NB4 (cell line): ENCODE measurements around the gene CNTNAP2.

Experiments
- DNase-seq: peaks from one replicate; pipeline ENCODE4 v3.0.0; 2010; ENCODE audit warnings: low read depth
- H3K4me3 ChIP-seq: one replicate; pipeline ENCODE4 v1.5.1; 2011; ENCODE audit warnings: mild to moderate bottlenecking, low read depth, low read length, moderate library complexity
- CTCF ChIP-seq: IDR thresholded peaks from one replicate; pipeline ENCODE4 v1.5.1; 2012; ENCODE audit warnings: low read depth, low read length
- MAX ChIP-seq: IDR thresholded peaks from 2 replicates; pipeline ENCODE4 v1.6.1; 2011; ENCODE audit warnings: low read depth, low read length
- MYC ChIP-seq: IDR thresholded peaks from 2 replicates; pipeline ENCODE4 v1.6.1; 2011; ENCODE audit warnings: low read depth, low read length
- POLR2A ChIP-seq: IDR thresholded peaks from 2 replicates; pipeline ENCODE4 v1.6.1; 2011; ENCODE audit warnings: mild to moderate bottlenecking; ENCODE audit not compliant: insufficient read length; ENCODE audit errors: extremely low read depth

CNTNAP2 gene

GRCh38 chr7:146861701-146862100 lies 745.1 kb downstream of the CNTNAP2 start:
- no peak for TF ChIP-seq POLR2A
- TF ChIP-seq MAX: no peak
- no peak for TF ChIP-seq CTCF
- TF ChIP-seq MYC: no peak
- H3K4me3 ChIP-seq: no peak overlapping the region
- DNase-seq: no peak

DNA sequence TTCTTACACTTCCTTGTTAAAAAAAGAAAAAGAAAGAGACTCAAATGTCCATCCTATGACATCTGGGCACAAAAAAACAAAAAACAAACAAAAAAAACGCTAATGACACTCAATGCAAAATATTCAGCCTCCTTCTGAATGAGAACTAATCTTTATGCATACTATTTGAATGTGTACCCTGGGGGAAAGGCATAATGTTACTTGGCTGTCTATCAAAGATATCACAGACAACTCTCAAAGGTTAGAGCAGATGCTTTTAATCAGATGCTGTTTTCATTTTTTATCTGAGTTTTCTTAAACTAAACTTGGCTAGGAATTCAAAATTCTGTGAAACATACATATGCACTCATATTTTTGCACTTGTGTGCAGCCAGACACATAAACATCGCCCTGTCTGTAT lies 745.8 kb downstream of the CNTNAP2 start:
- TF ChIP-seq CTCF (no peak), MYC (no peak), MAX (no peak), POLR2A (no peak)
- DNase-seq: no peak
- no peak overlapping the region for H3K4me3 ChIP-seq

GRCh38 chr7:146864644-146865043 lies 748.0 kb downstream of the CNTNAP2 start:
- TF ChIP-seq MAX (no peak), CTCF (no peak), POLR2A (no peak), MYC (no peak)
- DNase-seq: no peak
- H3K4me3 ChIP-seq: no peak overlapping the region

DNA sequence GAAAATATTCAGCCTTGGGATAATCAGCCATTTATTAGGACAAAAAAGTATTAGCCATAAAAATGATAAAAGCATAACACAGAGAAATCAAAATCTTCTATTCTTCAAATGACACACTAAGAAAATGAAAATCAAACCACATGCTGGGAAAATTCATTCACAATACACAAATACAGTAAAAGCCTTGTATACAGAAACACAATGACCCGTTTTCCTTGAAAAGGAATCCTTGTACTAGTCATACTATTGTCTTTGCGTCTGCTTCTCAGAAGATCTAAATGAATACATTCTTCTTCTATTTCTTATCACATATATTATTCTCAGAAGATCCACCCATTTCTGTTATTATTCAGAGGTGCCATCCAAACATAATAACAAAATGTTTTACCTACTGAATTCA lies 749.1 kb downstream of the CNTNAP2 start:
- TF ChIP-seq MAX (no peak), POLR2A (no peak), MYC (no peak), CTCF (no peak)
- no peak for DNase-seq
- H3K4me3 ChIP-seq: no peak overlapping the region

- TF ChIP-seq CTCF: no peak
- TF ChIP-seq MYC: no peak
- no peak for TF ChIP-seq MAX
- TF ChIP-seq POLR2A: no peak
- DNase-seq: no peak
- H3K4me3 ChIP-seq: no peak overlapping the region
Observed at GRCh38 chr7:146874722-146875121, 758.1 kb downstream of the CNTNAP2 start.

GRCh38 chr7:146875237-146875785 lies 758.7 kb downstream of the CNTNAP2 start:
- no peak overlapping the region for H3K4me3 ChIP-seq
- no peak for DNase-seq
- TF ChIP-seq MYC: no peak
- no peak for TF ChIP-seq MAX
- TF ChIP-seq POLR2A: no peak
- TF ChIP-seq CTCF: no peak
